ENCODE results near the gene SOCS3. TPM values are rescaled to one million over a fixed set of nuclear protein-coding genes. Genes with fewer than 3 reads are reported as not detected.

SOCS3 gene
- total and polyA plus RNA-seq, 10 of the 15 experiments (the other 5 are each of a cell fraction or from before 2014, with no cell fraction given) = 0.05 to 3.9 (median 1.0) TPM

- TF ChIP-seq BRCA1 (IDR thresholded peaks at IDR 0.05; ENCODE audit: low read depth, low read length) (no peak), BCL11A (IDR thresholded peaks at IDR 0.05; ENCODE audit: low read depth, low read length) (peak; percentile 6; the same call in 1 of the 2 replicates), RB1 (IDR thresholded peaks at IDR 0.05; ENCODE audit: borderline replicate concordance) (no peak), FOS (IDR thresholded peaks at IDR 0.05; ENCODE audit: borderline replicate concordance, extremely low read depth, insufficient read length) (no peak), E2F8 (IDR thresholded peaks at IDR 0.05; ENCODE audit: low read depth, partially characterized antibody) (no peak), ZZZ3 (IDR thresholded peaks at IDR 0.05; ENCODE audit: control insufficient read depth, insufficient read length, low read depth) (no peak), ZBTB4 (CRISPR knock-in tag; IDR thresholded peaks at IDR 0.05) (no peak), NR2C1 (IDR thresholded peaks at IDR 0.05) (no peak)
These were observed 4.7 kb downstream of the SOCS3 start (continued) for GRCh38 chr17:78355045-78355641.
